GM21381 (cell line): Measurements from ENCODE around the gene GPC6.

Experiments
- ATAC-seq: cut with Tn5 transposase; IDR thresholded peaks from one replicate; pipeline ENCODE4 v1.9.1; 2021; ENCODE audit warnings: mild to moderate bottlenecking, moderate library complexity; ENCODE audit not compliant: unreplicated experiment

Gene GPC6

GRCh38 chr13:93951951-93952350 is 725.3 kb downstream of the GPC6 start:
- no peak for ATAC-seq

GRCh38 chr13:93953841-93954240 is 727.2 kb downstream of the GPC6 start:
- ATAC-seq, result no peak

GRCh38 chr13:93955904-93956303 is 729.3 kb downstream of the GPC6 start:
- ATAC-seq, result no peak

GRCh38 chr13:93956426-93956825 is 729.8 kb downstream of the GPC6 start:
- ATAC-seq, result no peak

GRCh38 chr13:93957371-93957770 is 730.8 kb downstream of the GPC6 start:
- ATAC-seq, result no peak

GRCh38 chr13:93959796-93960533 is 733.4 kb downstream of the GPC6 start:
- ATAC-seq, result no peak

GRCh38 chr13:93963266-93964145 is 736.9 kb downstream of the GPC6 start:
- ATAC-seq, result no peak

GRCh38 chr13:93964146-93964512 is 737.5 kb downstream of the GPC6 start:
- no peak for ATAC-seq

GRCh38 chr13:93965587-93965986 is 739.0 kb downstream of the GPC6 start:
- no peak for ATAC-seq

- ATAC-seq, result no peak
These were observed 739.8 kb downstream of the GPC6 start for GRCh38 chr13:93966267-93966936.

GRCh38 chr13:93967286-93967685 is 740.7 kb downstream of the GPC6 start:
- ATAC-seq, result no peak

GRCh38 chr13:93975242-93975641 is 748.6 kb downstream of the GPC6 start:
- ATAC-seq, result no peak

- no peak for ATAC-seq
These were observed 749.9 kb downstream of the GPC6 start for GRCh38 chr13:93976528-93976927.

GRCh38 chr13:93977986-93978385 is 751.4 kb downstream of the GPC6 start:
- no peak for ATAC-seq

GRCh38 chr13:93981426-93981977 is 754.9 kb downstream of the GPC6 start:
- ATAC-seq, result no peak

- no peak for ATAC-seq
These were observed 755.7 kb downstream of the GPC6 start for GRCh38 chr13:93982179-93982918.

- ATAC-seq, result no peak
These were observed 757.4 kb downstream of the GPC6 start for GRCh38 chr13:93984052-93984451.

- no peak for ATAC-seq
These were observed 758.3 kb downstream of the GPC6 start for GRCh38 chr13:93984876-93985275.

GRCh38 chr13:93987458-93987857 is 760.9 kb downstream of the GPC6 start:
- no peak for ATAC-seq

GRCh38 chr13:93991569-93991968 is 765.0 kb downstream of the GPC6 start:
- ATAC-seq, result no peak

GRCh38 chr13:93996481-93996880 is 769.9 kb downstream of the GPC6 start:
- ATAC-seq, result no peak
